Right renal cortex interstitium (tissue), 3 donors: ENCODE data around the gene DGKG. TPM values are rescaled to one million over a fixed set of nuclear protein-coding genes. Genes with fewer than 3 reads are reported as not detected.

Source experiments
- DNase-seq, 3 donors: peaks; one replicate each; pipeline ENCODE4 v3.0.0-alpha.2; 2013; ENCODE audit warnings: low read depth in 3 of 3, low spot score in 2 of 3
- polyA plus RNA-seq, 3 donors: library from polyadenylated mRNA; unstranded; fragments of 120-200 nt; gene quantifications; one replicate each; pipeline ENCODE4 v1.2.1, GENCODE V29; 2013; ENCODE audit not compliant: insufficient read length in 3 of 3

DGKG gene
- polyA plus RNA-seq, 3 donors, result 0.44 to 0.78 (median 0.71) TPM

DNA sequence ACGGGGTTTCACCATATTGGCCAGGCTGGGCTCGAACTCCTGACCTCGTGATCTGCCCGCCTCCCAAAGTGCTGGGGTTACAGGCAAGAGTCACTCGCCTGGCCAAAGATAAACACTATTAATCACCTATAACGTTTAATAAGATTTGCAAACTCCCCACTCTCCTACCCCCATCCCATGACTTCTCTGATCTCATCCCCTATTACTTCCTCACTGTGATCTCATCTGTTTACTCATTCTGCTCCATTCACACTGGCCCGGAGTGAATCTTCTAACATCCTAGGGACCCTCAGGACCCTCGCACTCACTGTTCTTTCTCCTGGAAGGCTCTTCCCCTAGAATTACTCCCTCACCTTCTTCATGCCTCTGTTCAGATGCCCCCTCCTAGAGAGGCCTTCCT lies 78.9 kb downstream of the DGKG start:
- no peak for DNase-seq

DNA sequence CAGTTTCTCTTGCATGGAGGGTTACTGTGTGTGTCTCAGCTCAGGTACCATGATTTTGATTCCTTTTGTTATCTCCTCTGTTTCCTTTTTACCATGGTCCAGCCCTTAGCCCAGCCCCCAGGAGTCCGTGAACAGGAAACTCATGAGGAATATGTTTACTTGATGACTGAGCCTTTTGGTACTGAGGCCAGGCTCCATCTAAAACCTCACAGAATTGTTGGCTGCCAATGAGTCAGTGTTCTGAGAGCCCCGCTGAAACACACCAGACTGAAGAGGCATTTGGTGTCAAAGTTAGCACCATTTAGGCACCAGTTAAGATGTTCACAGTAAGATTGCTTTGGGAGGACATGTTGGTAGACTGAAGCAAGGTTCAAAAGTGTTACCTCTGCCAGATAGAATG lies 80.9 kb downstream of the DGKG start:
- no peak for DNase-seq

DNA sequence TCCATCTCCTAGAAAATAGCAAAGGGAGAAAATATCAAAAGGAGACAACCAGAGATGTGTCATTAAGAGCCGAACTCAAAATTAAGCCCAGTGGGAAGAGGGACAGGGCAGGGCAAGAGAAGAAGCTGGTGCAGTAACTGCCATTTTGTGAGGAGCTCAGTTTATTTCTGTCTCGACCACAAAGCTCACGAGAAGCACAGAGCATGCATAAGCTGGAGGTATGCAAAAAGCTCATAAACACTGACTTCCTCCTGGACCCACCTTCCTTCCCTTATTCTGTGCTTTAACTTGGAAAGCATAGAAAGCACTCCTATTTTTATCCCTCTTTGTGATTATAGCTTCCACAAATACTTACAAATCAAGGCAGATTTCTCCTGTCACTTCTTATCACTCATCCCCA lies 81.3 kb downstream of the DGKG start:
- no peak for DNase-seq

DNA sequence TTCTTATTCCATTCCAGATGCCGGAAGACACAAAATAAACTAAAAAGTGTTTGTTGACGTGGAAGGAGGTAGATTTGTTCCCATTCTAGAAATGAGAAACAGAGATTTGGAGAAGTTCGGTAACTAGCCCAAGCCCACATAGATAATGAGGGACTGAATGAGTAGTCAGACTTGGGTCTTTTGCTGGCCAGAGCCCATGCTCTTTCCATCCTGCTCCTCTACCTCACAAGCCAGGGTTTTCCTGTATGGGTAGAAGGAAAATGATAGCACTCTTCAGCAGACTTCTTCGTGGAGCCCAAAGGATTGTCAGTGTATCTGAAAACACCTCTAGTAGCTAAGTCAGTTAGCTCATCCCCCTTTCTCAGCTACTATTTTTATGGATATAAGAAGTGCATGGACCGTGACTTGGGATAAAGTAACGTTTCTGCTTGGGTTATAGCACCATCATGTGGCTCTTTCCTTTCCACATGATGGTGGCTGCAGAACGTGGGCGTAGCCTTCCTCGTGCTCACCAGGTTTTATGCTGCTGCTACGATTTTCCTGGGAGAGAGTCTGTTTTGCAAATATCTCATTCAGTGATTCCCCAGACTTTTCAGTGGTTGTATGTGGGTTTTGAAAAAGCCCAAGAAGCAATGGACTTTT lies 84.6 kb downstream of the DGKG start:
- peak in 1 of 3 donors; percentile 23 for DNase-seq

DNA sequence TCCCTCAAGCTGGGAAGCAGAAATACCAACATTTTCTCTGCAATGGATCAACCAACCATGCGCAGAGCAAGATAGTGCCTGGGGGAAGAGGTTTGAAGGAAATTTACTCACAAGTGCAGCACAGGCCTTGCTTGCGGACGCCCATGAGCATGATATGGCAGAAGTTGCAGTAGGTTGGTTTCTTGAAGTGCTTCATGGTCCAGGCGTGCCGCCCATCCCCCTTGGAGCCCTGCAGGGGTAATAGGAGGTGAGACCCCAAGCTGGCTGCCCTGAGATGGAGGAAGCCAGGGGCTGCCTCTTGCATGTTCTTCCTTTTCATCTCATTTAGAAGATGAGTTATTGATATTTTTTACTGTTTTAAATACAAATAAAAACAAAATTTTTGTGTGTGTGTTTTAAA lies 86.6 kb downstream of the DGKG start:
- no peak for DNase-seq

DNA sequence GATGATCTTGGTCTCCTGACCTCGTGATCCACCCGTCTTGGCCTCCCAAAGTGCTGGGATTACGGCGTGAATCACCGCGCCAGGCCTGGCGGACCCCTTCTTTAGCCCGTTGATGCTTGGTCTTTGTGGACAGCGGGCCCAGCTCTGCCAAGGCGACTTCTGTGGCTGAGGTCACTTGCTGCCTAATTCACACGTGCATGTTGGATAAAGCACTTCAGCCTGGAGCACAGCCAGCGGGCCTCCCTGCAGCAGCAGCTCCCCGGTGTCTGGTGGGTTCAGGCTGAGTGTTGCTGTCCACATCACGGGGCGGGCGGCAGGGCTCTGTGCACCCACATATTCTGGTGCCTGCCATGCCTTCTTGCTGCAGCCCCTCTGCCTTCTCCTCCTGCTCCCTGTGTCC lies 88.4 kb downstream of the DGKG start:
- DNase-seq, result no peak

DNA sequence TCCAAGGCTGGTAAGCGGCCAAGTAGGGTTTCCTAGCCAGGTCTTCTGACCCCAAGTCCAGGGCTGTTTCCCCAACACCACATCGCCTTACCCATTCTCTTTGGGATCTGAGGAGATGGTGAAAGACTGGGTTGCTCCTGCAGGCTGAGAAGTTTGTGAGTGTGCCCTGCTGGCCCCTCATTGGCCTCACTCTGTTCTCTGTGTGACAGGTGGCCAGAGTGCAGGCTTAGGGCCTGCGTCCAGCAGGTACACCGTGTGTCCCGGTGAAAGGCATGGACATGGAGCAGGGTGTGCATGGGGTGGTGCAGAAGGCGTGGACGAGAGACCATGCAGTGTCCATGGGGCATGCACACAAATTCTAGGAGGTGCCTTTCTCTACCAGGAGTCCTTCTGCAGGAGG lies 91.3 kb downstream of the DGKG start:
- DNase-seq, result no peak

DNA sequence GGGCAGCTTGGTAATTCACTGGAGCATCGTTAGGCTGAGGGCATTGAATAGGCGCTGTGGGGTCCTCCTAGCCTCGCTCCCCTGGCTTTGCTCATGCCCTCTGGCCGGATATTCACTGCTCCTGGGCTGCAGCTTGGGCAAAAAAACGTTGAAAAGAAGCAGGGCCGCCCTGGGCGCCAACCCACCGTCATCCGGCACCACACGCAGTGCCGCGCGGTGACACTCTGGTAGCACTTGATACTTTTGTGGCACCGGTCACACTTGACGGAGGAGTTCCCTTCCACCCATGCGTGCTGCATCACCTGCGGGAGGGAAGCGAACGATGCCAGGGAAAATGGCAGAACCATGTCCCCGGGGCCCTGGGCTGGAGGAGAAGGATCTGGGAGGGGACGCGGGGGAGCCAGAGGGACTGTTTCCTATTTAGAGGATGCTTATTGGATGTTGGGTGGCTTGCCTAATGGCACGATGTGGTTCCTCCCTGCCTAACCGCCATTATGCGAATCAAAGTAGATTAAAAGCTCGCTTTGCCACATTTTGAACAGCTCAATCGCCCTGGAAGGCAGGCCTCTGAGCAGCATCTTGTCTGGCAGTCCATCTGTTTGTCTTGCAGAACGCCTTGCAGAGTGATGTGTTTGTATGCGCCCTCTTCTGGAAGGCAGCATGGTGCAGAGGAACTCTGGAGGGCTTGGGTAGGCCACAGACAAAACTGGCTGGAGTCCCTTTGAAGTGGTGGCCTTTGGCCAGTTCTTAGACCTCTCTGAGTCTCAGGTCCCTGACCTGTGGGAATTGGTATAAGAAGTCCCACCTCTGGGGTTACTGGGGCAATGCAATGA lies 93.2 kb downstream of the DGKG start:
- no peak for DNase-seq

DNA sequence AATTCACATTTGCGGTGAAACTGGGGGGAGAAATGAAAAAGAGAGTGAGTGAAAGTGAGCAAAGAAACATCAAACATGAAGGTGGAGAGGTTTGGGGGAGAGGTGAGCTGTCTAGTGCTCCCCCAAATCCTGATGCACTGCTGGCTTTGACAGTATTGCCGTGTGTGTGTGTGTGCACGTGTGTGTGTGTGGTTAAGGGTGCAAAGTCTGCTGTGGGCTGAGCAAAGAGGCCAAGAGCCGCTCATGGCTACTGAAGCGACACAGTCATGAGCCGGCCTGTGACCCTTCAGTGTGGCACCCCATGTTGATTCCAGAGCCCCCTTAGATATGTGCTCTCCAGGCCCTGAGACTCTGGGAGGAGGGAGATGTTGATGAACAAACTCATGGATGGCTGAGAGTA lies 94.3 kb downstream of the DGKG start:
- DNase-seq, result no peak

DNA sequence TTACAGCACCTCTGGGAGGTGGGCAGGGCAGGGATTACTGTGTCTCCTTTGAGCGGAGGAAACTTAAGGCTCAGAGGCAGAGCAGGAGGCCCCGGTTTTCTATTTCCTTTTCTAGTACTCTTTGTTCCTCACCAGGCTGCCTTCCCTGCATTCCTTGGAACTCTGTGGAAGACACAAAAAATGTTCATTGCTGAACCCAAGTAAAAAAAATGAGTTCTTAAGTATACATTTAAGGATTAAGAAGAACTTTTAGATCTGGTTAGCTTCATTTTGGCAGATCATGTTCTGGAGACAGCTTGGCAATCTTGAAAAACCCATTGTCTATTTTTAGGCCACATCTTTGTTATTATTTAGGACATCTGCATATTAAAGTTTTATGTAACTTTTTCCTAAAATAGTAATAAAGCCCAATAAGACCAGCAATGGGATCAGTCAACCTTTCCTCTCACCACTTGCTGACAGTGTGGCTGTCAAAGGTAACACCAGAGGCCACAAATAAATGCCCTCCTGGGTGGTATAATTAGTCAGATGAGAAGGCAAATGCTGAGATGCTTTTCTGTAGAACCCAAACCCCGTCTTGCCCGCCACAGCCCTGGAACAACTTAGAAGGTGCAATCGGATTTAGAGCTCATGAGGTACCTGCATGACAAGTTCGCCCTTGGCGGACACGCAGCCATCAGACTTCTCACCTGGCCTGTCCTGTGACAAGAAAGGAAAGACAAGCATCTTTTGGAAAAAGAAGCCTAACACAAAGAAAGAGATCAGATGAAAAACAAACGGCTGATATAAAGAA lies 97.2 kb downstream of the DGKG start:
- DNase-seq, result no peak

DNA sequence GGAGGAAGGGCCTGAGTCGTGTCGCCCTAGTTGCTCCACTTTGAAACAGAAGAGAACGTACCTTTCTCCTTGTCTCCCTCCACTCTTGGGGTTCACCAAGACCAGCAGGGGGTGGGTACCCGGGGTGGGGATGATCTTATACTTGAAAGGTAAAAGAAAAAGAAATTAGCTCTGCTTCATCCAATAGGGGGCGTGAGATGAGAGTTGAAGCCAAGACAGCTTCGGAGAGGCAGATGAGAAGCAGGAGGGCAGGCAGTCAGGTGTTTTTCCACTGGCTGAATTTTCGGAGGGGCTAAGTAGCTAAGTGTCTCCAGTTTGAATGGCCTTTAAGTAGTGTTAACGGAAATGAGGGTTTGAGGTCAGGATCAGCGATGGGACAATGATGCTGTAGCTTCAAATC lies 100.4 kb downstream of the DGKG start:
- no peak for DNase-seq

DNA sequence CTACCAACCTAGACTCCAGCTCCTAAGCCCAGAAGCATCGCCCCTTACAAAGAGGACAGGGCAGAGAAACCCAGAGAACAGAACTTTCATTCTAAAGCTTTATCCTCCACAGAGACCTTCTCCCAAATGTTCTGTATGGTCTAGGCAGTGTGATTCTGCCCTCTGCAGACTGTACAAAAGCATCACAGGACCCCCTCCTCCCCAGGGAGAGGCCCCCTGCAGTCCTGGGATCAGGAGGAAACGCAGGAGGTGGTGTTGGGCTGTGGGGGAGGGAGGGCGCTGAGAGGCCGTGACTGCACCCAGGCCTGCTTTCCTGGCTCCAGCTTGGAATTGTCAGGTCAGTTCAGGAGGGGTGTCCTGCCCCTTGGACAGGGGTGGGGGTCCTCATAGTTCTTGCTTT lies 101.3 kb downstream of the DGKG start:
- no peak for DNase-seq

DNA sequence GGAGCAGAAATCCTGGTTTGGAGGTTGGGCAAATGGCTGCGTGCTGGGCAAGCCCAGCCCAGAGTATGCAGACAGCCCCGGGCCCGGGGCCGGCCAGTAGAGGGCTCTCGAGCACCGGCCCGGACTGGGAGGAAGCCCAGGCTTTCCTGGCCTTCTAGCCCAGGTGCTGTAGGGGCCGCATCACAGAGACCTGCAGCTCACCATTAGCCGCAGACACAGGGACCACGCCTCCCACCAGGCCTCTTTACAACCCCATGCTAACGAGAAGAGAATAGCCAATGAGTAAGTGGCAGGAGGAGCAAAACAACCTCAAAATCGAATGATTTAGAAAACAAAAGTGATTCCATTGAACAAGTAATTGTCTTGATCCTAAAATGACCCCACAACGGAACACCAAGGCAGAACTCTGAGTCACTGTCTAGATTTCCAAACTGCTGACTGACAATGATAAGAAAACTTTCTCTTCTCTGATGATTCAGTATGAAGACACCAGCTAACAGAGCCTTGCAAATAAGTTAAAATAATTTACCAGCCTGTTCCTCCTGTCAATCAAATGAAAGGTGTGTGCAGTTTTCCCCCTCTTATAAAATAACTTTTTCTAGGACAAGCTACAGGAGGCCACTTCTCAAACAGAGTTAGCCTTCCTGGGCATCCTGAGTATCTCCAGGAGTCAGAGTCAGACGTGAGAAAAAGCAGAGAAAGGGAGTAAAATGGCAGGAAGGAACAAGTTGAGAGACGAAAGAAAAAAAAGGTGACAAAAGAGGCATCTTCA lies 102.2 kb downstream of the DGKG start:
- no peak for DNase-seq

DNA sequence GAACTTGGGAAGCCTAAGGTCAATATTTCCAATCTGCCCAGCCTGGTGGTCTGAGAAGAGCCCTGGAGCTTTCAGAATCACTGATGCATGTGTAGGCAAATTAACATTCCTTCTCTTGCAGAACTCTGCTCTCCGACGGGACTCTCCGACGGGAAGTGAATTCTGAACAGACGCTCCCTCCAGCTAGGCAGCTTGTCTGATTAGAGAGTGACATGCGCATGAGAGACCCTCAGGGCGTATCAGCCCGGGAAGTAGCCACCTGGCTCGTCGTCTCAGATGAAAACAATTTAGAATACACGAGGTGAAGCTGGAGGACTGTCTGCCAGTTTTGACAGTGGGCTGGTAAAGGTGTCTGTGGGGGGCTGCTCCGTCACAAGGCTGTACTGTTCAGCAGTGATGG lies 103.1 kb downstream of the DGKG start:
- no peak for DNase-seq

DNA sequence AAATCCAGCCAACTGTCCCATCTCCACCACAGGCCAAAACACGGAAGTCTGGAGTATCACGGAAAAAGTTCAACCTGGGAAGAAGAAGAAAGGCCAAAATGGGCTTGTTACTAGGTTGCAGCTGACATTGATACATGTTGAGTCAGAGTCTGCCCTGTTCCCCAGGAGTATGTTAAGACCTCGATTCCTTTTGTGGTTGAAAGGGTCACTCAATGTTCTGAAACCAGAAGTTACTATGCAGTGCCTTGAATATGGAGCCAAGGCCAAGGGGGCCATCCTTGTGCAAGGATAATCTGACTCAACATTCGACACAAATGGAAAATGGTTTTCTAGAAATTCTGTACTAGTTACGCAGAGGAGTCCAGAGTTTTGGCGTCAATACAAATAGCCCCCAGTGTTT lies 104.2 kb downstream of the DGKG start:
- no peak for DNase-seq

DNA sequence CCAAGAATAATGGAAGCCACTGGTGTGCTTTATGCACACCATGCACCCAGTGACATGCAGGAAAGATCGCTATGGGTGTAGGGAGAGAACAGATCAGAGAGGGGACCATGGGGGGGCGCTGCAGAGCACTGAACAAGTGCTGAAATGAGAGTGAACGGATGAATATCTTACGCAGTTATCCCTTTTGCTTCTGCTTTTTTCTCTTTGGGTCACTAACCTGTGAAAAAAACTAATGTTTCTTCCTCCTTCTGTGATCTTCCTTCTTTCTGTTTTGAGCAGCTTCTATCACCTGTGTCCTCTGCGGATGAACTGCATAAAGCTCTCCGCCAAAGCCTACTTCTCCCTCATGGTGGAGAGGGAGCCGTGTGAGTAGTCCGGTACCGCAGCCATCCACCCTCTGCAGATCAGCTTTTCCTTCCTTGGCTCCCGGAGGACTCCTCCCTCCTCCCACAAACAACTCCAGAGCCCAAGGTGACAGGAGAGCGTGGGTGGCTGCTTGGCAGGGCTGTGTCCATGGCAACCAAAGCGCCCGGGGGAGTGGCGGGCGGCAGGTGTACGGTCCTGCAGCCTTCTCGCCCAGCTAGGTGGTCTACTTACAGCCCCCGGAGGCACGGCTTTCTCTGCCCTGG lies 106.2 kb downstream of the DGKG start:
- no peak for DNase-seq

DNA sequence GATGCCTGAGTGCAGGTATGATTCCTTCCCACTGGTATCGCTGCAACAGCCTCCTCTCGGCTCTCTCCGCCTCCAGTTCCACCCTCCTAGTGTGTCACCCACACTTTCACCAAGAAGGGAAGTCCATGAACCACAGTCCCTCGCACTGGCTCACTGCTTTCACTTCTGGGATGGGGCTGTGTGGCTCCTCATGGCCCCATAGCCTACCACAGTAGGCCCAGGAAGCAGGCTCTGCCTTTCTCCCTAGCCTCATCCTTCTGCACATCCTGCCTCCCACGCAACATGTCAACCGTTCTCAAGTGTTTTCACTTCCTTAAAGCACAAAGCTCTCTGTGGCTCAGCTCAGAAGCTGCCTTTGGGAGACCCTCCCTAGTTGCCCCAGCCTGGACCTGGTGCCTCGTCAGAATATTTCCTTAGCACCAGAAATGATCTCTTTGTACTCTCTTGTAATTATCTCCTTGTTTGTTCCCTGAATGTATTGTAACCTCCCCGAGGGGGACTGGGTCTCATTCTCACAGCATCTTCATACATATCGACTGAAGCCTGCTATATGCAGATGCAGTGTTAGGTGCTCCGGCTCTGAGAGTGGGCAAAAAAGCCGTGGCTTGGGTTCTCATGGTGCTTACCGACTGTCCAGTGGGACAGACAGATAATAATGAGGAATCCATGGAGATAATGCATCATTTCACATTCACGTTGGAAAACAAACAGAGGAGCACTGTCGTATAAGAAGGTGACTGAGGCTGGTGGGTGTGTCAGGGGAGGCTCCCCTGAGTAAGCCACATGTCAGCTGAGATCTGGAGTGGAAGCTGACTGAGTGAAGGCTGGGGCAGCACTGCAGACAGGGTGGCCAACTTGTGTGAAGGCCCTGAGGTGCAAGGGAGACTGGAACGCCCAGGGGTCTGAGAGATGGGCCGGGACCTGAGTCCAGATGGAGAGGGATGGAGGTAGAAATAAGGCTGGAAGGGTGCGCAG lies 107.1 kb downstream of the DGKG start:
- DNase-seq, result no peak

DNA sequence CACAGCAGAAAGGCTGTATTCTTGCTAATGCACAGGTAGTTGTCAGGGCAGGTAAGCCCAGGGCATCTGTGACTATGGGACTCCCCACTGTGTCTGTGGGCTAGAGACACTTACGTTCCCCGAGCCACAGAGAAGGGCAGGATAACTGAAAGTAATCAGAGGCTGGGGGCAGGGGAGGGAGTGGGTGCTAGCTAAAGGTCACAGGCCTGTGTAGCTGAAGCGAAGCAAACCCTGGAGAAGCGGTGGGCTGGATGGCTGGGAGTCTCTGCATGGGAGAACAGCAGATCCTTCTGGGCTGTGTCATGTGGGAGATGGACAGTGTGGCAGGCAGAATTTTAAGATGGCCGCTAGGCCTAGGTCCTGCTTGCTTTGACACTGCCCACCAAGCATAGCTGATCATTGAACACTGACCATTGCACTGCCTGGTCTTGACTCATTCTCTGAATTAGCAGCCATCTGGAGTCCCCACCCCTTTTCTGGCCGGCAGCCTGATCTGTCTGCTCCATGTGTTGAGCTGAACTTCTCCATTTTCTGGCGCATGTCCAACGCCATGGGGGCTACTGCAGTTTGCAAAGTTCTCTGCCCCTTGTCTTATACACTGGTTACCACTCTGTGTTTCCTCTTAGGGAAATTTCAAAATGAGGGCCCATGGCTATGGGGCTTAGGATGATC lies 110.0 kb downstream of the DGKG start:
- DNase-seq, result no peak

DNA sequence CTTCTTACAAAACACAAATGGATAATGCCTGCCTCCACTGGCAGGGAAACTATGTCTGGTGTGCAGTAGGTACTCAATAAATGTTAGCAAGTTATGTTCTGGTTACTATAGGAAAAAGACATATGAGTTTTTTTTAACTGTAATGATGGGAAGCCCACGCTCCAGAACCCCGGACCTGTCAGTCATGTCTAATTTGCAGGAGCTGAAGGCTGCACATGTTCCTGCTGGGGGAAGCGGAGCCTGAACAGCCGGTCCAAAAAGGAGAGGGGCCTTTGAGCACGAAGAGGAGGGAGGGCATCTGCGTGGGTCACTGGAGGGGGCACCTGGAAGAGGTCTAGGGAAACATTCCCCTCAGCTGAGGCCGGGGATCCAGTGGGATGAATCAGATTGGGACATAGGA lies 113.2 kb downstream of the DGKG start:
- DNase-seq, result no peak
